Stimulated activated CD8-positive, alpha-beta memory T cell treated with anti-CD3 and anti-CD28 coated beads, Interleukin-4, amount 100 ng/mL, for 4 hours (primary cell): ENCODE results near the gene MIOS.

Experiments
- DNase-seq, 2 donors: peaks; one replicate each; pipeline ENCODE4 v3.0.0-alpha.2; 2020; ENCODE audit warnings: low read depth in 2 of 2, low spot score in 1 of 2

Gene MIOS

GRCh38 chr7:7566651-7567611 is at the start of gene MIOS:
Gene MIOS, plus strand, starts transcription at chr7:7566884. Its CDS starts 5,592 bp downstream, at chr7:7572476.
- peak; percentile 46 to 74 for DNase-seq

GRCh38 chr7:7517754-7518153 is 48.9 kb upstream of the MIOS start:
- DNase-seq = no peak

- no peak for DNase-seq
Observed at GRCh38 chr7:7519056-7519455, 47.6 kb upstream of the MIOS start.

- DNase-seq = no peak
Observed at GRCh38 chr7:7519528-7519927, 47.2 kb upstream of the MIOS start.

GRCh38 chr7:7521259-7521658 is 45.4 kb upstream of the MIOS start:
- no peak for DNase-seq

GRCh38 chr7:7522421-7522820 is 44.3 kb upstream of the MIOS start:
- no peak for DNase-seq

GRCh38 chr7:7524121-7524520 is 42.6 kb upstream of the MIOS start:
- no peak for DNase-seq

- DNase-seq = no peak
Observed at GRCh38 chr7:7526006-7526405, 40.7 kb upstream of the MIOS start.

GRCh38 chr7:7527047-7527446 is 39.6 kb upstream of the MIOS start:
- DNase-seq = no peak

GRCh38 chr7:7529328-7529727 is 37.4 kb upstream of the MIOS start:
- no peak for DNase-seq

- DNase-seq = no peak
Observed at GRCh38 chr7:7533831-7534430, 32.8 kb upstream of the MIOS start.

GRCh38 chr7:7535691-7536090 is 31.0 kb upstream of the MIOS start, which contains the start of gene COL28A1:
Gene COL28A1, minus strand, starts transcription at chr7:7535873. Its CDS starts 2,998 bp downstream, at chr7:7532875.
- DNase-seq = no peak

GRCh38 chr7:7536396-7537019 is 30.2 kb upstream of the MIOS start:
- DNase-seq = no peak

GRCh38 chr7:7537711-7538110 is 29.0 kb upstream of the MIOS start:
- DNase-seq = no peak

- DNase-seq = no peak
Observed at GRCh38 chr7:7539152-7539551, 27.5 kb upstream of the MIOS start.

GRCh38 chr7:7539711-7540110 is 27.0 kb upstream of the MIOS start:
- no peak for DNase-seq

GRCh38 chr7:7542251-7542835 is 24.3 kb upstream of the MIOS start:
- no peak for DNase-seq

GRCh38 chr7:7548407-7548806 is 18.3 kb upstream of the MIOS start:
- no peak for DNase-seq

- DNase-seq = no peak
Observed at GRCh38 chr7:7550663-7551062, 16.0 kb upstream of the MIOS start.

- no peak for DNase-seq
Observed at GRCh38 chr7:7552199-7552598, 14.5 kb upstream of the MIOS start.

- DNase-seq = no peak
Observed at GRCh38 chr7:7553386-7553785, 13.3 kb upstream of the MIOS start.

GRCh38 chr7:7554021-7554432 is 12.7 kb upstream of the MIOS start:
- DNase-seq = no peak
